GM12801 (cell line): ENCODE results near the gene PLEKHG5.

ENCODE experiments used
- CTCF ChIP-seq: IDR thresholded peaks from one replicate; pipeline ENCODE4 v1.5.1; 2011; ENCODE audit warnings: control low read depth; ENCODE audit not compliant: insufficient read length; ENCODE audit errors: extremely low read depth

PLEKHG5 gene

GRCh38 chr1:6483017-6483760, 8.3 kb downstream of the PLEKHG5 start:
- TF ChIP-seq CTCF: no peak

GRCh38 chr1:6481820-6482219, 9.6 kb downstream of the PLEKHG5 start:
- no peak for TF ChIP-seq CTCF

GRCh38 chr1:6477039-6477820, 14.2 kb downstream of the PLEKHG5 start:
- TF ChIP-seq CTCF: no peak

- TF ChIP-seq CTCF: no peak
Measured at GRCh38 chr1:6476483-6476882, 15.0 kb downstream of the PLEKHG5 start.

- no peak for TF ChIP-seq CTCF
Measured at GRCh38 chr1:6475381-6476133, 15.9 kb downstream of the PLEKHG5 start.

- no peak for TF ChIP-seq CTCF
Measured at GRCh38 chr1:6474815-6475282, 16.6 kb downstream of the PLEKHG5 start.
